Esophagus muscularis mucosa (tissue), 4 donors: ENCODE results near the gene RUFY1. TPM values are rescaled to one million over a fixed set of nuclear protein-coding genes. Genes with fewer than 3 reads are reported as not detected.
"Not testable (repeated sequence)": the region's sequence is repeated elsewhere in the genome, so short reads cannot be mapped to it uniquely, and the experiment has no call there.

ENCODE experiments used
- DNase-seq: peaks from one replicate; pipeline ENCODE4 v3.0.0-alpha.2; 2017; ENCODE audit errors: extremely low spot score
- H3K27ac ChIP-seq, 4 donors: fragments of 200-600 bp; sonication (generic); replicated peaks in 1 of 4; 1 replicate in 3 of 4; 2 replicates in 1 of 4; pipeline ENCODE4 v1.5.1; 2016 to 2019; ENCODE audit warnings: mild to moderate bottlenecking in 1 of 4
- H3K27me3 ChIP-seq, 4 donors: fragments of 200-600 bp; sonication (generic); one replicate each; pipeline versions ENCODE4 v1.5.1 to v1.6.0; 2016 to 2019
- H3K36me3 ChIP-seq, 4 donors: fragments of 200-600 bp; sonication (generic); one replicate each; pipeline ENCODE4 v1.5.1; 2016 to 2019
- H3K4me1 ChIP-seq, 4 donors: fragments of 200-600 bp; sonication (generic); one replicate each; pipeline ENCODE4 v1.5.1; 2016 to 2019
- H3K4me3 ChIP-seq, 4 donors: fragments of 200-600 bp; sonication (generic); 1 replicate in 2 of 4; 2 replicates in 2 of 4; pipeline ENCODE4 v1.5.1; 2016 to 2019; ENCODE audit warnings: mild to moderate bottlenecking in 4 of 4, moderate library complexity in 1 of 4
- H3K9me3 ChIP-seq, 4 donors: fragments of 200-600 bp; sonication (generic); 1 replicate in 3 of 4; 2 replicates in 1 of 4; pipeline ENCODE4 v1.5.1; 2016 to 2019
- CTCF ChIP-seq, 3 experiments: fragments of 200-600 bp in 2 of 3; fragments of 450-650 bp in 1 of 3; sonication (generic) in 2 of 3; IDR thresholded peaks; one replicate each; pipeline ENCODE4 v1.5.1; 2017 to 2019; ENCODE audit warnings: antibody characterized with exemption in 3 of 3, mild to moderate bottlenecking in 2 of 3, moderate library complexity in 1 of 3
- EP300 ChIP-seq: sonication (generic); formaldehyde crosslinking; IDR thresholded peaks from one replicate; pipeline ENCODE4 v1.6.1; 2017; ENCODE audit warnings: antibody characterized with exemption
- POLR2A ChIP-seq: fragments of 450-650 bp; IDR thresholded peaks from one replicate; pipeline ENCODE4 v1.6.1; 2017; ENCODE audit warnings: antibody characterized with exemption, moderate library complexity, mild to moderate bottlenecking, low read depth
- POLR2AphosphoS5 ChIP-seq, 2 donors: sonication (generic); formaldehyde crosslinking; IDR thresholded peaks; one replicate each; pipeline ENCODE4 v1.6.1; 2017; ENCODE audit warnings: antibody characterized with exemption in 2 of 2
- WGBS: methylation state at CpG from one replicate; pipeline ENCODE4 v1.1.5; 2018; 5-methylcytosine and 5-hydroxymethylcytosine counted together
- intact Hi-C: fragments of 100-400 bp; cut with DNase I; formaldehyde crosslinking; loops from one replicate; pipeline ENCODE4 v1.15.1; 2023
- total RNA-seq, 4 donors: library from RNA; depleted of rRNA; stranded (reverse); fragments of >200 nt; gene quantifications; one replicate each; pipeline versions ENCODE4 v1.1.0 to v1.2.1, GENCODE V29; 2016

Gene RUFY1
- total RNA-seq, 4 donors from 2014 or later: 39.9 to 59.8 (median 45.6) TPM

GRCh38 chr5:179533907-179534306, 16.4 kb upstream of the RUFY1 start:
- no peak for DNase-seq
- H3K9me3 ChIP-seq: no peaks in the 10 kb centered on the region
- H3K27ac ChIP-seq: no peak overlapping the region
- H3K36me3 ChIP-seq: no peaks in the 10 kb centered on the region
- no peaks in the 10 kb centered on the region for H3K27me3 ChIP-seq
- intact Hi-C loops: no loop called here
- 94% methylated on average over 5 of the region's 5 CpGs for WGBS
- H3K4me1 ChIP-seq: peaks cover 5 to 17% (median 13%) of the 10 kb centered on the region in 4 donors
- no peak overlapping the region for H3K4me3 ChIP-seq
- no peak for TF ChIP-seq EP300
- no peak for TF ChIP-seq POLR2AphosphoS5 (IDR thresholded peaks at IDR 0.05)
- no peak for TF ChIP-seq CTCF (IDR thresholded peaks at IDR 0.05)
- no peak for TF ChIP-seq POLR2A

GRCh38 chr5:179534431-179534830, 15.9 kb upstream of the RUFY1 start:
- DNase-seq: no peak
- no peaks in the 10 kb centered on the region for H3K9me3 ChIP-seq
- H3K4me3 ChIP-seq: no peak overlapping the region
- peaks cover 5 to 17% (median 11%) of the 10 kb centered on the region in 4 donors for H3K4me1 ChIP-seq
- WGBS: 85% methylated on average over 12 of the region's 12 CpGs
- H3K27ac ChIP-seq: no peak overlapping the region
- H3K27me3 ChIP-seq: no peaks in the 10 kb centered on the region
- intact Hi-C loops: no loop called here
- no peaks in the 10 kb centered on the region for H3K36me3 ChIP-seq
- TF ChIP-seq CTCF (IDR thresholded peaks at IDR 0.05): no peak

GRCh38 chr5:179536676-179537075, 13.7 kb upstream of the RUFY1 start:
- no peak overlapping the region for H3K4me3 ChIP-seq
- intact Hi-C loops: no loop called here
- no peaks in the 10 kb centered on the region for H3K9me3 ChIP-seq
- DNase-seq: no peak
- H3K27me3 ChIP-seq: no peaks in the 10 kb centered on the region
- H3K4me1 ChIP-seq: no peaks in the 10 kb centered on the region
- no peaks in the 10 kb centered on the region for H3K36me3 ChIP-seq
- 80% methylated on average over 6 of the region's 6 CpGs for WGBS
- no peak overlapping the region for H3K27ac ChIP-seq
- no peak for TF ChIP-seq CTCF (IDR thresholded peaks at IDR 0.05)
- TF ChIP-seq POLR2AphosphoS5 (IDR thresholded peaks at IDR 0.05): no peak
- TF ChIP-seq EP300: no peak
- TF ChIP-seq POLR2A: no peak

GRCh38 chr5:179542170-179542569, 8.2 kb upstream of the RUFY1 start:
- no peak for DNase-seq
- Histone ChIP-seq H3K4me3 (no peak overlapping the region), H3K9me3 (no peaks in the 10 kb centered on the region), H3K4me1 (no peaks in the 10 kb centered on the region), H3K27ac (no peak overlapping the region), H3K36me3 (no peaks in the 10 kb centered on the region), H3K27me3 (no peaks in the 10 kb centered on the region)
- TF ChIP-seq POLR2AphosphoS5 (IDR thresholded peaks at IDR 0.05) (no peak), EP300 (no peak), POLR2A (no peak), CTCF (IDR thresholded peaks at IDR 0.05) (no peak)
- 94% methylated on average over 7 of the region's 7 CpGs for WGBS
- intact Hi-C loops: no loop called here

- intact Hi-C loops, H3K27me3 ChIP-seq, H3K9me3 ChIP-seq, H3K27ac ChIP-seq, H3K4me3 ChIP-seq, H3K36me3 ChIP-seq, DNase-seq, H3K4me1 ChIP-seq: not testable (repeated sequence)
- WGBS: 93% methylated on average over 15 of the region's 15 CpGs
Observed at GRCh38 chr5:179543275-179543674, 7.1 kb upstream of the RUFY1 start.
